Left lobe of liver (tissue), 2 donors: Measurements from ENCODE around the gene MSANTD1. TPM values are rescaled to one million over a fixed set of nuclear protein-coding genes. Genes with fewer than 3 reads are reported as not detected.
A peak's percentile ranks its signal among the peaks of the same experiment; 100 is the strongest.
"Not testable (repeated sequence)": the region's sequence is repeated elsewhere in the genome, so short reads cannot be mapped to it uniquely, and the experiment has no call there.

Experiments used
- ATAC-seq: fragments of 200-7000 bp; cut with Tn5 transposase; one replicate; pipeline ENCODE4 v1.9.1; 2020; ENCODE audit warnings: mild to moderate bottlenecking, moderate library complexity
- DNase-seq: peaks from one replicate; pipeline ENCODE4 v3.0.0-alpha.2; 2020; ENCODE audit warnings: low spot score
- total RNA-seq: library from RNA; stranded (reverse); gene quantifications from one replicate; pipeline ENCODE4 v1.2.1, GENCODE V29; 2021
- donor health status: DM: no; HTN: no; CAD: no; lungs with moderate emphysema.
- donor health status: DM: no; HTN: yes; CAD: no.

MSANTD1 gene
- total RNA-seq, 1 donor from 2014 or later: 1.1 TPM

DNA sequence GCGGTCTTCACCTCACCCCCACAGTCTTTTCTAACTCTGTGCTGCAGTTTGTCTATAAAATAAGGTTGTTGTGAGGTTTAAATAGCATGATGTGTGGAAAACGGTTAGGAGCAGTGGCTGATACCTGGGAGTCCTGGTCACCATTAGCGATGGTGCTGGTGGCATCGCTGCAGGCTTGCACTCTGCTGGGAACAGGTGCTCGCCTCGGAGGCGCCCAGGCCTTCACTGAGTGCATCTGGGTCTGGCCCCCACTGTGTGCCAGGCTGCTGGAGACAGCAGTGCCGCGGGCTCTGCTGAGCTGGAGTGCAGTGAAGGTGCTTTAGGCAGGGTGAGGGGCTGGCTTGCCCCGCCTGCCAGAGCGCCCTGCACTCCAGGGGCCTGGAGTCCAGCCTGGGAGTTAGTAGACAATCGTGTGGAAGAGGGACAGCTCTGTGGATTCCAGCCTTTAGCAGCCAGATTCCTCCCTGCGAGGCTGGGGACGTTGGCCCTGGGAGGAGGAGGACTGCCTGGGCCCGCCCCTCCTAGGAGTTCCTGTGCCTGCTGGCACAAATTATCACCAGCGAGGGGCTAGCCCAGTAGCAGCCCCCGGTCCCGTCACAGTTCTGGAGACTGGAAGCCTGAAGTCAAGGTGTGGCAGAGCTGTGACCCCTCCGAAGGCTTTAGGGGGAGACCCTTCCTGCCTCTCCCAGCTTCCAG is 51.2 kb downstream of the MSANTD1 start:
- DNase-seq: peak; percentile 37
- ATAC-seq: no peak

DNA sequence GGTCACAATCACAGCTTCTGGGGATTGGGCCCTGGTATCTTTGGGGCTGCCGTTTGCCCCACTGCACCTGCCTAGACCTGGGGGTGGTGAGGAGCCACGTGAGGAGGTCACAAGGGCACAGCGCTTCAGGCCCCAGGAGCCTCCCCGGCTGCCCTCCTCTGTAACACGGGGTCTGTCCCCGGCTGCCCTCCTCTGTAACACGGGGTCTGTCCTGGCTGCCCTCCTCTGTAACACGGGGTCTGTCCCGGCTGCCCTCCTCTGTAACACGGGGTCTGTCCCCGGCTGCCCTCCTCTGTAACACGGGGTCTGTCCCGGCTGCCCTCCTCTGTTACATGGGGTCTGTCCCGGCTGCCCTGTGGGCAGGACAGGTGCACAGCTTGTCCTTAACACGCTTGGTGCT is 51.9 kb downstream of the MSANTD1 start:
- DNase-seq: peak; percentile 37
- ATAC-seq: not testable (repeated sequence)

DNA sequence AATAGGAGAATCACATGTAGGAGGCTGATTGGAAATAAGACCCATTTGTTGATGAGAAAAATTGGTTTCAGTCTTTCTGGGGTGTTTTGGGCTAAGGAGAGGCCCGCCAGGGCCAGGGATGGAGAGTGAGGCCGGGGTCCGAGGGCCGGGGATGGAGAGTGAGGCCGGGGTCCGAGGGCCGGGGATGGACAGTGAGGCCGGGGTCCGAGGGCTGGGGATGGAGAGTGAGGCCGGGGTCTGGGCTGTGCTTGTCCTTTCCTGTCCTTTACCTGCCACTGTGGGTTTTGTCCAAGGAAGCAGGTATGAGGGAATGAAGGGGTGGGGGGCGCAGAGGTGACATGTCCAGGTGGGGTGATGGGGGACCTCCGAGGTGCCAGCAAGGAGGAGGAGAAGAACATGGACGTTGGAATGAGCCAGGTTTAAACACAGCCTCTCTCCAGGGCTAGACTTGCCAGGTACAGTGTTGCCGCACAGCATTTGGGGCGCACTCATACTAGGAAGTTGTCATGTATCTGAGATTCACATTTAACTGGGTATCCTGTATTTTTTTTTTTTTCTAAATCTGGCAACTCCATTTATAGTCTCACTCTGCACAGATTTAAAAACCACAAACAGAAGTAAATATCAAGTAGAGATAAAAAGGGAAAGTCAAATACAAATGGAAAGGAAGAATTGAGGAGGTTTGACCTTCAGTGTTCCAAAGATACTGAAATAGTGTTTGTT is 52.7 kb downstream of the MSANTD1 start:
- no peak for ATAC-seq
- DNase-seq: no peak

DNA sequence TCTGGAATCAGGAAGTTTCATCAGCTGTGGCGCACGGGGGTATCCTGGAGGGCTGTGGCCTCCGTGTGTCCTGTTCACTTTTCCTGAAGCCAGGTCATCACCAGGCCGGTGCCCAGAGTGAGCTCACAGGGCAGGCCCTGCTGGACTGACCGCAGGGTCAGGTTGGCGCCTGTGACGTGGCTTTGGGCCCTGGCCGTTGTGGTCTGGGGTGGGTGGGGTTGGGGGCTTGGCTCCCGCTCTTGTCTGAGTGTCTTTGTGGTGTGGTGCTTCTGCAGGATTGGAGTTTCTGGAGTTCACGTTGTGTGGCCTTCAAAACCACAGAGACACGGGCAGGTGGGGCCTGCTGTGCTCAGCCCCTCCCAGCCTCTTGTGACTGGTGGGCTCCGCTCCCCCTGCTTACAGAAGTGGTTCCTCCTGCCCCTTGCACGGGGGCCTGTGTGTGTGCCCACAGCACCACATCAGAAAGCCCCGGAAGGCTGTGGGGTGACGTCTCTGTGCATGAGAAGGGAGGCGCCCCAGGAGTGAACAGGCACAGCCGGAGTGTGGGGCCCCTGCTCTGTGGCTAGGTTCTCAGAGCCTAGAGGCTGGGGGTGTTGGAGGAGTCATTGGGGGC is 53.3 kb downstream of the MSANTD1 start:
- ATAC-seq (peak; percentile 48), DNase-seq (peak; percentile 47)

DNA sequence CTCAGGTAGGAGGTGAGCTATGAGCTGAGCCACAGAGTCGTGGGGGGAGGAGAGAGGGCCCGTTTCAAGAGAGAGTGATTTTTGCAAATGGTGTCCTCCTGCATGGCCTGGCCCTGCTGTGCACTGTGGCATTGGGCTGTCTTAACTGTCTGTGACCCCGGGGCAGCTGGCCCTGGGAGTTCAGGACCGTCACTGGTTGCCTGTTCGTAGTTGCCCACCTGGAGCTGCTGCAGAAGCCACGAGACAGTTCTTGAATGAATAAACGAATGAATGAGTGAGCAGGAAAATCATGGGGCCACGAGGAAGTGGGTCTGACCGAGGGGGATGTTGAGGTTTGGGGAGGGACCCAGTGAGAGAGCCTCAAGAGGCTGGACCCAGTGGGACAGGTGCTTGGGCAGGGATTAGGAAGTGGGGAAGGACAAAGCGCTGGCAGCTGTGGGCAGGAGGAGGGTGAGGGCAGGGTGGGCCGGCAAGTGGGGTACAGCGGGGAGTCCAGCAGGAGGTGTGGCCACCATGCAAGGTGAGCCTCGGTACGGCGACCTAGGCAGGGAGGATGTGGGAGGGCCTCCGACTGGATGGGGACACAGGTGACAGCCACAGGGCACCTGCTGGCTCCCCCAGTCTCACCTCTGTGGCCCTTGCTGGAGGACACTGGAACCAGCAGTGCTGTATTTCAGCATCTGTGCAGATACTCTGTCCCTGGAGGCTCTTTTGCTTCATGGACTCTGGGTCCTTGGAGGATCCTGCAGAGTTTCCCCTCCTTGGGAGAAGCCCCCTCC is 54.0 kb downstream of the MSANTD1 start:
- ATAC-seq (no peak), DNase-seq (peak; percentile 43)

DNA sequence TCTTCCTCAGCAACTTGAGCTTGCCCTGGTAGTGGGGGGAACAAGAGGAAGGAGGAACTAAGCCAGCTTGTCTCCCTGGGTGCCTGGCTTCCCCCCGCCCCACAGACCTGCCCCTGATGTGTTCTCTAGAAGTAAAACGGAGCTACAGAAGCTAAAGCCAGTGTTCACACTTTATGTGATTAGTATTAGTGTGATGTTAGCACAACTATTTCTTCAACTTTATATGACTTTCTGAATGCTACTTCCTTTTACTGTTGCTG is 54.5 kb downstream of the MSANTD1 start:
- DNase-seq (no peak), ATAC-seq (no peak)

DNA sequence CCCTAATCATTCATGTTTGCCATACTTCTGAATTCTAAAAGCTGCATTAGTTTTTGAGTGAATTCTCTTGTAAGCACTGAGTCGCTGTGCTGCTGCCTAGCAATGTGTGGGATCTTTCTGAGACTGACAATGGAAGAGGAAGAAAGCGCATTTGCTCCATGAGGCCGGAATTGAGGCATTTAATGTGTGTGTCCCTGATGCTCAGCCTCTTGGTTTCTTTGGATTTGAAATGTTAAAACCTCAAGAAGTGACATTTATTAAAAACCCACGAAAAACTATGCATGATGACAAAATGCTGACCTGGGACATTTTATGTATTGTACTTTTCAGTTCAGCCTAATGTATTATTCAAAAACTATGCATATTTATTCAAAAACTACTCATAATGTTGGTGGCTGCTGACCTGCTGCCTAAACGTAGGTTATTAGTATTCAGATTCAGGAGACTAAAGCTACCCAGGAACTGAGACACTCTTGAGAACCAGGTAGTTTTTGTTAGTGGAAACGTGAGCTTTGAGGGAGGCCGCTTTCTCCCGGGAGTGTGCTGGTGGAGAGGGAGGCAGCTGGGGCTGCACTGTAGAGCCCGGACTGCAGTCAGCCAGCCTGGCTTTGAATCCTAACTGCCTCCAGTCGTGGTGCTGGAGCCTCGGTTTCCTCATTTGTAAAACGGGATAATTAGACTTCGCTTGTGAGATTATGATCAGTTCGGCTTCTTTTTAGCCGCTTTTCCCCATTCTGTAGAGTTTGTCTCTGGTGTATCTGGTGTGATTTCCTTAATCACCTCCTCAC is 55.2 kb downstream of the MSANTD1 start:
- DNase-seq: peak; percentile 18
- ATAC-seq: no peak

DNA sequence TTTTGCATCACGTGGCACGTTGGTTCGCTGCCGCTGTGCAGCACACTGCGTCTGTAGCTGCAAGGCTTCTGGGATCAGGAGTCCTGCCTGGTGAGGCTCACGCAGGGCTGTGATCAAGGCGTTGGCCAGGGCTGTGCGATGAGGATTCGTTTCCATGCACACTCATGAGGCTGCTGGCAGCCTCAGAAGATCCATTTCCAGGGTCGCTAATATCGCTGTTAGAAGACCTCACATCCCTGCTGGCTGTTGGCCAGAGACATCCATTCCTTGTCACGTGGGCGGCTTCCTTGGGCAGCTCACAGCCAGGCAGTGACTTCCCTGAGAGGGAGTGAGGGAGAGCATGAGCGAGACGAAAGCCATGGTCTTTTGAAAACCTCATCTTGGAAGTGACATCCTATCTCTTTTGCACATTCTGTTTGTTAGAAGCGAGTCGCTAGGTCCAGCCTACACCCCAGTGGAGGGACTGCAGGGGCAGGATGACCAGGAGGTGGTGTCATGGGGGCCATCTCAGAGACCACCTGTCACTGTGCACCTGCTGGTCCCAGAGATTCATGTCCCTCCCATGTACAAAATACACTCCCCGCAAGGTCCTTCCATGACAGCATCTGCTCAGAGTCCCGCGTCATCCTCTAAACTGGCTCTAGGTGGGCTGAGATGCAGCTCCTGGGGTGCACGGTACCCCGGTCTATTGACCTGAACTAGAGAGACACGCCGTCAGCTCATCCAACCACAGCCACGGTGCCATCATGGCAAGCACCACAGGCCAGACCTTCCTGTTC is 56.1 kb downstream of the MSANTD1 start:
- ATAC-seq (peak; percentile 42), DNase-seq (peak; percentile 48)

DNA sequence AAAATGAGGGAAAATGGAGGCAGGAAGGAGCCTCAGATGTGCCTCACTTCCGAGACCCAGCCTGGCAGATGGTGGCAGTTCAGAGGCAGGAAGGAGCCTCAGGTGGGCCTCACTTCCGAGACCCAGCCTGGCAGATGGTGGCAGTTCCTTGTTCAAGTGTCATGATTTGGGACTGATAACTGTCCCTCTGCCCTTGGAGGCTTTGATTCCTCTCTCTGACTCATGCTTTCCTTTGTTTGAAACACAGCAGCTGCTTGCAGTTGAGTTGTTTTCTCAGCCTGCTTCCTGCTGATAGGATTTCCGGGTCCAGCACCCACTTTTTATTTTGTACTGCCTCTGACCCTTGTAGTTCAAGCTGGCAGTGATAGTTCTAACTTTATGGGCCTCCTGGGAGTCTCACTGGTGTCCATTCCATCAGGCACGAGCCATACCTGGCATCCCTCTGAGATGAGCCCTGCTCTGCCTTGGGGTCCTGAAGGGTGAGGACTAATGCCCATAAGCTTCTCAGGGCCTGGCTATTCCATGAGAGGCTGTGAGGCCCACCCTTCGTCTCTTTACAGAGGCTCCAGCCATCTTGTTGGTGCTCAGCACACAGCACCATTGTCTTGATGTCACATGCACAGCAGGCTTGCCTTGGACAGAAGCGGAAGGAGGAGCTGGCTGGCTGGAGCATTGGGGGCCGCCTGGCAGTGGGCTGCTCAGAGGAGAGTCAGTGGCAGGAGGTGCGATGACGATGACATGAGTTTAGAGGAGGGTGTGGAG is 56.8 kb downstream of the MSANTD1 start:
- ATAC-seq: peak; percentile 8
- DNase-seq: peak; percentile 42

Other genes with a start within 250 kb of the MSANTD1 start
- not detected for gene HTT-AS, start 174.6 kb upstream of the MSANTD1 start, total RNA-seq
- gene HTT, start 174.5 kb upstream of the MSANTD1 start, total RNA-seq: 25.1 TPM
- 29.3 TPM for gene RGS12, start 43.9 kb downstream of the MSANTD1 start, total RNA-seq
- gene HGFAC, start 192.8 kb downstream of the MSANTD1 start, total RNA-seq: 177 TPM
- 0.83 TPM for gene DOK7, start 214.1 kb downstream of the MSANTD1 start, total RNA-seq